ENCODE measurements around the gene UBE2E2.

UBE2E2 gene

DNA sequence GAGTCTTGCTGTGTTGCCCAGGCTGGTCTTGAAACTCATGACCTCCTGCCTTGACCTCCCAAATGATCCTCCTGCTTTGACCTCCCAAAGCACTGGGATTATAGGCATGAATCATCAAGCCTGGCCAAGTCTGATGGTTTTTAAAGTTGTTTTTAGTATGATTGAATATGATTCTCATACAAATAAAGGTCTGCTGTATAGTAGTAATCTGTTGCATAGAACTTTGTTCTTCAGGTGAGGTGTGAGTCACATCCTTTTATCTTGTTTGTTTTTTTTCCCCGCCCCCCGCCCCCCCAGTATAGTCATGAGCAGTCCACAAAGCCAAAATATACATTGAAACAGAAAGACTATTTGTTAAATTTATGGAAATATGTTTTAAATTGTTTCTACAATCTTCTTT lies 39.0 kb downstream of the UBE2E2 start:
- no peak for DNase-seq

GRCh38 chr3:23244324-23245041 lies 41.4 kb downstream of the UBE2E2 start:
- no peak for DNase-seq

- no peak for DNase-seq
Observed at GRCh38 chr3:23246651-23247050, 43.5 kb downstream of the UBE2E2 start.

- no peak for DNase-seq
Observed at GRCh38 chr3:23248594-23249131, 45.5 kb downstream of the UBE2E2 start.

- DNase-seq: no peak
Observed at GRCh38 chr3:23249961-23250360, 46.8 kb downstream of the UBE2E2 start.

- DNase-seq: no peak
Observed at GRCh38 chr3:23252122-23252521, 49.0 kb downstream of the UBE2E2 start.

- DNase-seq: no peak
Observed at GRCh38 chr3:23253214-23253613, 50.1 kb downstream of the UBE2E2 start.

DNA sequence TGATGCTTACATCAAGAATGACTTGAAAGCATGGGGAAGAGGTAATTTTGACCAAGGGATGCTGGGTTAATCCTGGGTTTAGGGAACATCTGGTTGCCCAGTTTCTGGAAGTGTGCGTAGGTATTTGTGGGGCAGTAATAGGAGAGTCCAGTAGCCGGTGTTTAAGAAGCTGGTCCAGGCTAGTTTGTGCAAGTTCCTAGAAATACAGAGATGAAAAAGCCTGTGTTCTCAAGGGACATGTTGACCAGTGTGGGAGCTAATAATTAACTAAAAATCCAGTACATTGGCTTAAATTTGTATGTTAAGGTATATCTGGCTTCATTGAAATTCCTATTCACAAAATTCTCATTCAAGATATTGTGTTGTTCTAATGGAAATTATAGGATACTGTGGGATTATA lies 51.2 kb downstream of the UBE2E2 start:
- DNase-seq: peak; percentile 17

GRCh38 chr3:23254835-23255234 lies 51.7 kb downstream of the UBE2E2 start:
- peak; percentile 84 for DNase-seq

DNA sequence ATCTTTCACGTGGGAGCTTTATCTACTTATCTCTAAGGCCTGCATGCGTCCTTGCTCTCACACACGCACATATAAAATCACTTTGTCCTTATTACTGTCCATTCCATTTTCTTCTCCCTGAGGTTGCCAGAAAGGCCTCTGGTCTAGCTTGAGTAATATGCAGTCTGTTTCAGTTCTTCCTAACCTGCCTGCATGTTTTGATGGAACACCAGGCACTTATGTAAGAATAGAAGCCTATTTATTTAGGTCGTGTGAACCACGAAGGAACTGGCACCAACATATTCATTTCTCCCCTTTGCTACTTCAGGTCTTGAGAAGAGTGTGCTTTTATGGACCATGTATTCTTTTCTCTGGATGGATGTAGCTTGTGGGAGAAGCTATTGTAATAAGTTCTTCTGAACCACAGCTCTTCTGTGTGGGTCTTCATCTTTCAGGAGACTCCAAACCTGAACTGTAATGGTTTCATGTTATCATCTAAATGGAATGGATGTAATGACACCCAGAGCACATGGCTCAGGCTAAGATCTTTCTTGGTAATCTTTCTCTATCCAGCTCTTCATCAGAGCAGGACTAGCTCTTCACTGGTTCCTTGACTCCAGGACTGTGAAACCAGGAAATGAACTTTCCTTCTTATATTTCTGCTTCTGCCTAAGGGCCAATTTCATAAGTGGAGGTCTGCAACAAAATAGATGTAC lies 53.8 kb downstream of the UBE2E2 start:
- DNase-seq: peak; percentile 8

DNA sequence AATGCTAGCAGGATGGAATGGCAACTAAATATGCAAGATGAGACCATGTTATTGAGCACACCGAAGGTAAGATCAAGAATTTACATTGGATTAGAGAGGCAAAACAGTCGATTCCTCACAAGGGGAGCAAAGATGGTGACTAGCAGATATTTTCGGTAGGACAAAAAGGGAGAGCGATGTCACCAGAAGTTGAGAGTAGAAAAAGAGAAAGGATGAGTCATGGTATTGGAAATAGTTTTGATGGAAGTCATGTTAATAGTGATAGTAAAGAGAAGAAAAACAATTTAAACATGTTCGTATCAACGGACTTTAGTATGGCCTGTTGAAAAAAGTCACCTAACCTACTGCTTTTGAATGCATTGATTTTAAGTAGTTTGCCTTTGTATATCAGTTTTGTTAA lies 55.0 kb downstream of the UBE2E2 start:
- no peak for DNase-seq

GRCh38 chr3:23259515-23259914 lies 56.4 kb downstream of the UBE2E2 start:
- no peak for DNase-seq

DNA sequence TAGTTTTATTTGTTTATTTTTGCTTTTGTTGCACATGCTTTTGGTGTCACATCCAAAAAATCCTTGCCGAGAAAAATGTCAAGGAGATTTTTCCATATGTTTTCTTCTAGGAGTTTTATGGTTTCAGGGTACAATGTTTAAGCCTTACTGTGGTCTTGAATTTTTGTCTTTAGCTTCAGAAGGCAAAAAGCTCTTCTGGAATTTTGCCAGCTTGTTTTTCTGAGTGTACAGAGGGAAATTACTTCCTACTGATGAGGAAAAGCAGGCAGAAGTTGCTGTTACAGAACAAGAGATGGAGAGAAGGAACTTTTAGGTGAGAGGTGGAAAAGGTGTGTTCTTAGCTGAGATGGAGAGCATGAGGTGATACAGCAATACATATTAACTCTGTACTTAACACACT lies 59.6 kb downstream of the UBE2E2 start:
- DNase-seq: no peak

DNA sequence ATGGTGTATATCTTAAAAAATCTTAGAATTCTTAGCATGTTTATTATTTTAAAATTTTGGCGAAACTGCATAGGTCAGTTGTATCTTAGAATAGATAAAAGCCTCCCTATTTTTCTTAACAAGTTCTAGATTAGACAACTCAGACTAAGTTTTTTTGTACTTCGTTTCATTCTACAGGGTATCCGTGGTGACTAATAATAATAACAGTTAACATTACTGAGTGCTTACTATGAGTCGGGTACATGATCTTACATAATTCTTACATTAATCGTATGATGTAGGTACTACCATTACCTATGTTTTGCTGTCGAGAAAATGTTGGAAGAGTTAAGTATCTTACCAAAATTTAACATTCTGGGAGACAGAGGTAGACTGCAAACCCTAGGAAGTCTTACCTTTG lies 60.7 kb downstream of the UBE2E2 start:
- no peak for DNase-seq

DNA sequence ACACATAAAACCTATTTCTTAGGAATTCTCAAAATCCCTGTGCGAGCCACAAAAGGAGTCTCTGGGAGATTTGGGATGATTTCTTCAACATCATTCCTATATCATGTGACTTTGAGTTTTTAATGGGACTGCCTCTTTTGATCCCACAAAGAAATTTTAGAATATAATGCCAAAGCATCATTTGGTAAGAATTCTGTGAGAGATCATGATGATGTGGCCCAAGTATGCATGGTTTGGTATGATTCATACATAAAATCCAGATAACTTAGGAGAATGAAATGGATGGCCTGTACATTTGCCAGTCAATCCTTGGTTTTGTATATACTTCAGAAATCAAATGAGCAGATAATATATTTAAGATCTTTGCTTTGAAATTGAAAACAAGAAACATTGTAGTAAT lies 61.3 kb downstream of the UBE2E2 start:
- DNase-seq: no peak

GRCh38 chr3:23270423-23270822 lies 67.3 kb downstream of the UBE2E2 start:
- no peak for DNase-seq

DNA sequence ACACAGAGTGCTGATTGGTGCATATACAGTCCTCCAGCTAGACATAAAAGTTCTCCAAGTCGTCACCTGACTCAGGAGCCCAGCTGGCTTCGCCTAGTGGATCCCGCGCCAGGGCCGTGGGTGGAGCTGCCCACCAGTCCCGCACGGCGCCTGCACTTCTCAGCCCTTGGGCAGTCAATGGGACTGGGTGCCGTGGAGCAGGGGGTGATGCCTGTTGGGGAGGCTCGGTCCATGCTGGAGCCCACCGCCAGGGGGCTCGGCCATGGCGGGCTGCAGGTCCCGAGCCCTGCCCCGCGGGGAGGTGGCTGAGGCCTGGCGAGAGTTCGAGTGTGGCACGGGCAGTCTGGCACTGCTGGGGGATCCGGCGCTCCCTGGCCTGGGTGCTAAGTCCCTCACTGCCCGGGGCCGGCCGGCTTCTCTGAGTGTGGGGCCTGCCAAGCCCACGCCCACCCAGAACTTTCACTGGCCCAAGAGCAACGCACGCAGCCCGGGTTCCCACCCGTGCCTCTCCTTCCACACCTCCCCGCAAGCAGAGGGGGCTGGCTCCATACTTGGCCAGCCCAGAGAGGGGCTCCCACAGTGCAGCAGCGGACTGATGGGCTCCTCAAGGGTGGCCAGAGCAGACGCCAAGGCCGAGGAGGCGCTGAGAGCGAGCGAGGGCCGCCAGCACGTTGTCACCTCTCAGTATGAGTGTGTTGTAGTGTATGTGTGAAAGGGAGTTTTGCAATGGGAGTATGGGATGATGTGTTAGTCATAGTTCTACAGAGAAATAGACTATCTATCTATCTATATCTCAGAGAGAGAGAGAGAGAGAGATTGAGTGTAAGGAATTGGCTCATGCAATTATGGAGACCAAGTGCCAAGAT lies 69.0 kb downstream of the UBE2E2 start:
- DNase-seq: no peak

GRCh38 chr3:23272820-23273219 lies 69.7 kb downstream of the UBE2E2 start:
- DNase-seq: no peak

DNA sequence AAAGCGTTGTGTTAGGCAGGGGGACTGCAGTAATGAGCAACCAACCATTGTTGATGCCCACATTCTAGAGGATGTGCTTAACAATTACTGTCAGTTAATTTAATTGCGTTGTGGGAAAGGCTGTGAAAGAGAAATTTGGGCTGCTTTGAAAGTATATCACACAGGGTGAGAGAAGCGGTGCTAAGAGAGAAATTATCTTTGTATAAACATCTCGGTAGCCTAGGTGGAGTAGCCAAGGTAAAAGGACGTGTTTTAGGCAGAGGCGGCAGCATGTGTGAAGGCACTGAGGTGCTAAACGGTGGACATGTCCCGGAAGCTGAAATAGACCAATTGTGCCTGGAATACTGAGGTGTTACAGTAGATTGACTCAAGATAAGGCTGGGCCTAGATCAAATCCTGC lies 71.9 kb downstream of the UBE2E2 start:
- peak; percentile 6 for DNase-seq

DNA sequence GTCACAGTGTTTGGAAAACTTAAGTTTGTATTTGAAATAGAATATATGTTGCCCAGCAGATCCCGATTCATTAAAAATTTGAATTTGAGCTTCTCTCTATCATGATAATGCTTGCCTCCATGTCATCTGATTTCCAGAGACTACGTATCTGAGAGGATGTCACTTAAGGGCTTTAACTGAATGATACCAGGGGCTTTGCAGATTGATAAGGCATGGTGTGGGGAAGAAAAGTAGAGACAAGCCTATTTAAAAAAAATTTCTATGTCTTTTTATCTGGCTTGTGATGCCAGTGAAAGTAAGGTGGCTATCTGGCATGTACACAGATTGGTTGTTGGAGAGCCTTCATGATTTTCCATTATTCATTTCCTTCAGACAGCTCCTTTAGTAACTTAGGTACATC lies 72.7 kb downstream of the UBE2E2 start:
- peak; percentile 16 for DNase-seq

GRCh38 chr3:23276913-23277658 lies 74.0 kb downstream of the UBE2E2 start:
- peak; percentile 64 for DNase-seq

DNA sequence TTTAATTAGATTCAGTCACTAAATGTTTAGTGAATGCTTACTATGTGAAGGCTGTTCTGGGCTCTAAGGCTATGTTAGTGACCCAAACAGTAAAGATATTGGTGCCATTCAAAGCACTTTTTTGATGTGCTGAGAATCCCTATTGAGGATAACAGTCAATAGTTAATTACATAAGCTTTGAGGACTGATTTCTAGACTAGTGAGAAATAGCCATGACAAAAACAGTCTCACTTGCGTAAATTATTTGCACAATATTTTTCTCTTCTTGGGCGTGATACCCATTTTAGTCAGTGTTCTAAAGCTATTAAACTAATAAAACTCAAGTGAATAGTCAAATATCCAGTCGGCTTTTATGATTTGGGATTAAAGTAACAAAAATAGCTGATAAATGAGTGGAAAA lies 74.6 kb downstream of the UBE2E2 start:
- DNase-seq: peak; percentile 16

DNA sequence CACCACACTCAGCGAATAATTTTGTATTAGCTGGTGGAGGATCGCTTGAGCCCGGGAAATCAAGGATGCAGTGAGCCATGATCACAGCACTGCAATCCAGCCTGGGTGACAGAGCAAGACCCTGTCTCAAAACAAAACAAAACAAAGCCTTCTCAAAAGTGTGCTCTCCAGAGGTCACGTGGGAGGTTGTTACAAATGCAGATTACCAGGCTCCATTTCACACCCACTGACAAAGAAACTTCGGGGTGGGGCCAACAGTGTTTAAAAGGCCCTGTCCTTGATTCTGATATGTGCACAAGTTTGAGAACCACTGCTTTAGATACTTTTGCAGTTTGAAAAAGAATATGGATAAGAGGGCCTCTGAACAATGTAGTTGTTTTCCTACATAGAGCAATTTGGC lies 80.5 kb downstream of the UBE2E2 start:
- no peak for DNase-seq

Measured in NCI-H82 (cell line).